Astrocyte (in vitro differentiated cells and primary cell): Measurements from ENCODE around the gene DROSHA. TPM values are rescaled to one million over a fixed set of nuclear protein-coding genes. Genes with fewer than 3 reads are reported as not detected.

Experiments used
- DNase-seq: peaks from one replicate; pipeline ENCODE4 v3.0.0-alpha.2; 2010; ENCODE audit warnings: low read depth
- FAIRE-seq: peaks from 2 replicates; lab custom pipeline; 2011; peaks lifted over from hg19 to GRCh38; lab: Jason Lieb, UNC
- H2AFZ ChIP-seq: 2 replicates; pipeline ENCODE4 v1.6.0; 2012; ENCODE audit warnings: low read depth, low read length, inconsistent platforms
- H3K27ac ChIP-seq: 2 replicates; pipeline ENCODE4 v1.5.1; 2011; ENCODE audit warnings: low read depth, low read length, inconsistent platforms
- H3K27me3 ChIP-seq: 2 replicates; pipeline ENCODE4 v1.6.0; 2011; ENCODE audit warnings: low read length, inconsistent platforms; ENCODE audit not compliant: insufficient read depth
- H3K36me3 ChIP-seq: 2 replicates; pipeline ENCODE4 v1.5.1; 2011; ENCODE audit warnings: low read length, inconsistent platforms; ENCODE audit not compliant: insufficient read depth
- H3K4me1 ChIP-seq: 2 replicates; pipeline ENCODE4 v1.5.1; 2011; ENCODE audit warnings: low read length, inconsistent platforms; ENCODE audit not compliant: insufficient read depth
- H3K4me2 ChIP-seq: 2 replicates; pipeline ENCODE4 v1.6.0; 2012; ENCODE audit warnings: low read length, inconsistent platforms
- H3K4me3 ChIP-seq: 2 replicates; pipeline ENCODE4 v1.5.1; 2011; ENCODE audit warnings: low read depth, mild to moderate bottlenecking, low read length, inconsistent platforms; ENCODE audit not compliant: insufficient read depth
- H3K79me2 ChIP-seq: 2 replicates; pipeline ENCODE4 v1.6.0; 2012; ENCODE audit warnings: mild to moderate bottlenecking, low read length, inconsistent platforms; ENCODE audit not compliant: insufficient read depth
- H3K9ac ChIP-seq: 2 replicates; pipeline ENCODE4 v1.6.0; 2012; ENCODE audit warnings: mild to moderate bottlenecking, low read length, inconsistent platforms
- H3K9me3 ChIP-seq: 2 replicates; pipeline ENCODE4 v1.5.1; 2012; ENCODE audit warnings: low read depth, mild to moderate bottlenecking, low read length, inconsistent platforms; ENCODE audit not compliant: insufficient read depth
- H4K20me1 ChIP-seq: 2 replicates; pipeline ENCODE4 v1.6.0; 2012; ENCODE audit warnings: low read length, inconsistent platforms; ENCODE audit not compliant: insufficient read depth
- H3K27ac Mint-ChIP-seq: one replicate; pipeline ENCODE4 v1.8.0; 2021; ENCODE audit warnings: mild to moderate bottlenecking, mixed read lengths; ENCODE audit not compliant: unreplicated experiment
- H3K27me3 Mint-ChIP-seq: one replicate; pipeline ENCODE4 v1.8.0; 2021; ENCODE audit warnings: low read depth, mixed read lengths; ENCODE audit not compliant: unreplicated experiment
- H3K36me3 Mint-ChIP-seq: one replicate; pipeline ENCODE4 v1.8.0; 2021; ENCODE audit warnings: low read depth, mixed read lengths; ENCODE audit not compliant: unreplicated experiment
- H3K4me1 Mint-ChIP-seq: one replicate; pipeline ENCODE4 v1.8.0; 2021; ENCODE audit warnings: low read depth, mixed read lengths; ENCODE audit not compliant: unreplicated experiment
- H3K4me3 Mint-ChIP-seq: one replicate; pipeline ENCODE4 v1.8.0; 2021; ENCODE audit warnings: mild to moderate bottlenecking, moderate library complexity, mixed read lengths; ENCODE audit not compliant: unreplicated experiment
- H3K9me3 Mint-ChIP-seq: one replicate; pipeline ENCODE4 v1.8.0; 2021; ENCODE audit warnings: mild to moderate bottlenecking, mixed read lengths; ENCODE audit not compliant: unreplicated experiment
- CTCF ChIP-seq: IDR thresholded peaks from 2 replicates; pipeline ENCODE4 v1.5.1; 2011; ENCODE audit warnings: low read depth, mild to moderate bottlenecking, inconsistent platforms, low read length, moderate library complexity; ENCODE audit not compliant: insufficient read depth
- EZH2 ChIP-seq: IDR thresholded peaks from 2 replicates; pipeline ENCODE4 v1.6.1; 2012; ENCODE audit warnings: mild to moderate bottlenecking, low read length, inconsistent platforms; ENCODE audit not compliant: insufficient read depth
- total RNA-seq: library from RNA; stranded (reverse); gene quantifications from 2 replicates; pipeline ENCODE4 v1.2.1, GENCODE V29; 2021

The DROSHA gene
- total RNA-seq, 1 donor from 2014 or later: 50.6 TPM

- H3K9me3 ChIP-seq: no peaks in the 10 kb centered on the region
- H3K27ac ChIP-seq: no peak overlapping the region
- DNase-seq (no peak), FAIRE-seq (no peak)
- H3K4me2 ChIP-seq: no peak overlapping the region
- no peak overlapping the region for H2AFZ ChIP-seq
- Mint-ChIP-seq H3K4me1 (no peaks in the 10 kb centered on the region), H3K36me3 (peaks cover 29% of the 10 kb centered on the region), H3K27me3 (no peaks in the 10 kb centered on the region), H3K27ac (no peak overlapping the region), H3K9me3 (no peaks in the 10 kb centered on the region), H3K4me3 (no peak overlapping the region)
- H3K36me3 ChIP-seq: peaks cover 68% of the 10 kb centered on the region
- no peaks in the 10 kb centered on the region for H3K4me1 ChIP-seq
- peaks cover 8% of the 10 kb centered on the region for H4K20me1 ChIP-seq
- no peaks in the 10 kb centered on the region for H3K27me3 ChIP-seq
- no peak overlapping the region for H3K4me3 ChIP-seq
- no peak overlapping the region for H3K9ac ChIP-seq
- TF ChIP-seq CTCF: no peak
- no peak for TF ChIP-seq EZH2
- H3K79me2 ChIP-seq: no peaks in the 10 kb centered on the region
Measured at GRCh38 chr5:31504529-31504928, 27.4 kb downstream of the DROSHA start.

GRCh38 chr5:31502506-31502905, 29.4 kb downstream of the DROSHA start:
- Mint-ChIP-seq H3K9me3 (no peaks in the 10 kb centered on the region), H3K36me3 (peaks cover 40% of the 10 kb centered on the region), H3K27me3 (no peaks in the 10 kb centered on the region), H3K4me1 (no peaks in the 10 kb centered on the region), H3K4me3 (no peak overlapping the region), H3K27ac (no peak overlapping the region)
- H3K79me2 ChIP-seq: no peaks in the 10 kb centered on the region
- TF ChIP-seq CTCF: no peak
- no peak for TF ChIP-seq EZH2
- no peak overlapping the region for H3K27ac ChIP-seq
- H3K36me3 ChIP-seq: peaks cover 60% of the 10 kb centered on the region
- no peak overlapping the region for H2AFZ ChIP-seq
- H3K4me2 ChIP-seq: no peak overlapping the region
- DNase-seq: no peak
- H3K4me1 ChIP-seq: no peaks in the 10 kb centered on the region
- H3K27me3 ChIP-seq: no peaks in the 10 kb centered on the region
- H4K20me1 ChIP-seq: peaks cover 4% of the 10 kb centered on the region
- H3K4me3 ChIP-seq: no peak overlapping the region
- H3K9me3 ChIP-seq: no peaks in the 10 kb centered on the region
- FAIRE-seq: no peak
- H3K9ac ChIP-seq: no peak overlapping the region

GRCh38 chr5:31500256-31500655, 31.6 kb downstream of the DROSHA start:
- Mint-ChIP-seq H3K9me3 (no peaks in the 10 kb centered on the region), H3K4me3 (no peak overlapping the region), H3K27ac (no peak overlapping the region), H3K36me3 (peaks cover 46% of the 10 kb centered on the region), H3K27me3 (no peaks in the 10 kb centered on the region), H3K4me1 (no peaks in the 10 kb centered on the region)
- Histone ChIP-seq H3K27me3 (no peaks in the 10 kb centered on the region), H4K20me1 (peaks cover 4% of the 10 kb centered on the region), H3K79me2 (no peaks in the 10 kb centered on the region), H3K9me3 (no peaks in the 10 kb centered on the region), H2AFZ (no peak overlapping the region), H3K27ac (no peak overlapping the region), H3K4me3 (no peak overlapping the region), H3K36me3 (peaks cover 61% of the 10 kb centered on the region), H3K4me1 (no peaks in the 10 kb centered on the region), H3K4me2 (no peak overlapping the region), H3K9ac (no peak overlapping the region)
- FAIRE-seq: no peak
- DNase-seq: no peak
- no peak for TF ChIP-seq CTCF
